Measurements from ENCODE around the gene NIN.
A peak's percentile ranks its signal among the peaks of the same experiment; 100 is the strongest.
"Not testable (repeated sequence)": the region's sequence is repeated elsewhere in the genome, so short reads cannot be mapped to it uniquely, and the experiment has no call there.

The NIN gene

GRCh38 chr14:50837271-50837670 is 6.3 kb upstream of the NIN start:
- no peak for DNase-seq

- DNase-seq: no peak
Observed at GRCh38 chr14:50836515-50836914, 5.6 kb upstream of the NIN start.

- peak; percentile 57 to 89 for DNase-seq
Observed at GRCh38 chr14:50835280-50835679, 4.3 kb upstream of the NIN start.

GRCh38 chr14:50834802-50835276 is 3.9 kb upstream of the NIN start:
- no peak for DNase-seq

- DNase-seq: no peak
Observed at GRCh38 chr14:50832935-50833630, 2.1 kb upstream of the NIN start.

GRCh38 chr14:50831726-50832168 is 785 bp upstream of the NIN start:
- DNase-seq: peak in 1 of 2 donors; percentile 40

GRCh38 chr14:50830044-50830931 is 674 bp downstream of the NIN start:
- peak; percentile 58 to 65 for DNase-seq

GRCh38 chr14:50829489-50830043 is 1.4 kb downstream of the NIN start:
- no peak for DNase-seq

GRCh38 chr14:50828721-50829488 is 2.1 kb downstream of the NIN start:
- DNase-seq: no peak

- DNase-seq: no peak
Observed at GRCh38 chr14:50826681-50827080, 4.3 kb downstream of the NIN start.

- no peak for DNase-seq
Observed at GRCh38 chr14:50825307-50825706, 5.7 kb downstream of the NIN start.

GRCh38 chr14:50823762-50824636 is 7.0 kb downstream of the NIN start:
- peak; percentile 42 to 53 for DNase-seq

- no peak for DNase-seq
Observed at GRCh38 chr14:50823051-50823761, 7.8 kb downstream of the NIN start.

GRCh38 chr14:50822501-50823042 is 8.4 kb downstream of the NIN start:
- peak; percentile 30 to 39 for DNase-seq

GRCh38 chr14:50821510-50822464 is 9.2 kb downstream of the NIN start:
- peak; percentile 54 to 68 for DNase-seq

GRCh38 chr14:50820786-50821509 is 10.0 kb downstream of the NIN start:
- DNase-seq: peak; percentile 52 to 61

- DNase-seq: not testable (repeated sequence)
Observed at GRCh38 chr14:50819303-50819702, 11.7 kb downstream of the NIN start.

- DNase-seq: peak; percentile 70 to 80
Observed at GRCh38 chr14:50816395-50817047, 14.4 kb downstream of the NIN start.
